ENCODE measurements around the gene PARD3.

- no peak for TF ChIP-seq POLR2A (IDR thresholded peaks at IDR 0.05)
- TF ChIP-seq CTCF (IDR thresholded peaks at IDR 0.05): no peak
Measured at GRCh38 chr10:34327184-34327583, 487.9 kb downstream of the PARD3 start.
